ENCODE measurements around the gene CYB5B. TPM values are rescaled to one million over a fixed set of nuclear protein-coding genes. Genes with fewer than 3 reads are reported as not detected.

The CYB5B gene
- polyA plus RNA-seq, 1 of the 3 experiments (the other 2 are of a cell fraction): 64.4 TPM

DNA sequence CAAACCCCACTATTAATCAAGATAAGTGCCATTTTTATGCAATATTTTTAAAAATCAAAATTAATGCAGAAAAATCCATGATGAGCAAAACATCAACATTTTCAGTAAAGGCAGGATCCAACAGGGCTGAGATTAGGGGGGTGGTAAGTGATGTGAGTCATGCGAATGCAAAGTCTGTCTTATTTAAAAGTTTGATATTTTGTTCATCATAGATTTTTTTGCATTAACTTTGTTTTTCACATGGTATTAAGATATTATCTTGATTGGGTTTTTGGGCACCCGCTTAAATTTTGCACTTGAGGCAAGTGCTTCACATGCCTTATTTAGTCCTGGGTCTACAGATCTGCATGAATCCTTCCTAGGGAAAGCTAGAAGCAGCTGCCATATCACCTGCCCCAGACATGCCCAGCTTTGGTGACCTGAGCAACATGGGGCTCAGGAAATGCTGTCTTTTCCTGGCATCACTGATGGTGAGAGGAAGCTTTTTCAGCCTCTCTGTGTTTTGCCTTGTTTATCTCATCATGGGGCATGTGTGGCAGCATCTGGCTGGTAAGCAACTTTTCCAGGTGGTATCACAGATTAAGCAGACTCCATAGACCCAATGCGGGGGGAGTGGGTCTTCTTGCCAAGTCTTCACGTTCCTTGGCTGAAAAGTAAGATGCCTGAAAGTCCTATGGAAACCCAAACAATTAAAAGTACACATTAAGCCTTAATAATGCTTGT, 83.8 kb downstream of the CYB5B start:
- Histone ChIP-seq H2AFZ (ENCODE audit: low read depth) (no peak overlapping the region), H3K27ac (ENCODE audit: low read depth in 2 of 2, low read length in 1 of 2) (no peak overlapping the region), H3K9ac (no peak overlapping the region), H3K79me2 (ENCODE audit: insufficient read depth) (no peaks in the 10 kb centered on the region), H3F3A (replicated peaks; ENCODE audit: insufficient read depth) (no peaks in the 10 kb centered on the region), H3K27me3 (ENCODE audit: insufficient read depth) (no peaks in the 10 kb centered on the region), H4K20me1 (ENCODE audit: insufficient read depth) (no peaks in the 10 kb centered on the region), H3K4me3 (ENCODE audit: low read depth in 2 of 2, low read length in 1 of 2) (no peak overlapping the region), H3K36me3 (replicated peaks in 1 of 2; ENCODE audit: control insufficient read depth in 1 of 2, insufficient read depth in 2 of 2, low read length in 1 of 2) (no peaks in the 10 kb centered on the region), H3K4me2 (no peak overlapping the region), H3K9me2 (no peaks in the 10 kb centered on the region), H3K4me1 (ENCODE audit: control insufficient read depth in 1 of 2, insufficient read depth in 2 of 2, low read depth in 1 of 2, low read length in 1 of 2) (peaks cover 0 to 3% of the 10 kb centered on the region in 2 experiments; a peak in 1 of 4 replicates), H3K9me3 (no peaks in the 10 kb centered on the region)
- CTCF ChIA-PET: interaction anchor here (1.1 kb wide), 1 partner anchor 13 kb away, joined by 5 read pairs; no protein-coding TSS in a partner anchor
- TF ChIP-seq RFX5 (IDR thresholded peaks at IDR 0.05; ENCODE audit: low read length) (no peak), EP300 (IDR thresholded peaks at IDR 0.05; ENCODE audit: borderline replicate concordance in 1 of 2, low read depth in 1 of 2, low read length in 1 of 2) (no peak), FOSL2 (IDR thresholded peaks at IDR 0.05; ENCODE audit: borderline replicate concordance, low read depth) (no peak), ELF1 (IDR thresholded peaks at IDR 0.05) (no peak), SMC3 (IDR thresholded peaks at IDR 0.05; ENCODE audit: low read depth, low read length) (no peak), FOXJ3 (CRISPR knock-in tag; IDR thresholded peaks at IDR 0.05) (no peak), GABPA (IDR thresholded peaks at IDR 0.05; ENCODE audit: low read depth) (no peak), RAD21 (IDR thresholded peaks at IDR 0.05; ENCODE audit: low read length) (no peak), RCOR1 (IDR thresholded peaks at IDR 0.05; ENCODE audit: low read length) (no peak), MXI1 (IDR thresholded peaks at IDR 0.05; ENCODE audit: low read depth, low read length) (no peak), FOXM1 (IDR thresholded peaks at IDR 0.05; ENCODE audit: low read depth) (no peak), GATA2 (CRISPR knock-in tag; IDR thresholded peaks at IDR 0.05) (no peak), RXRA (IDR thresholded peaks at IDR 0.05; ENCODE audit: borderline replicate concordance, low read depth) (no peak), EZH2phosphoT487 (IDR thresholded peaks at IDR 0.05; ENCODE audit: borderline replicate concordance, low read depth) (no peak), MEF2A (IDR thresholded peaks at IDR 0.05; ENCODE audit: borderline replicate concordance, low read depth) (no peak)
- TF ChIP-seq, protein P1, sequence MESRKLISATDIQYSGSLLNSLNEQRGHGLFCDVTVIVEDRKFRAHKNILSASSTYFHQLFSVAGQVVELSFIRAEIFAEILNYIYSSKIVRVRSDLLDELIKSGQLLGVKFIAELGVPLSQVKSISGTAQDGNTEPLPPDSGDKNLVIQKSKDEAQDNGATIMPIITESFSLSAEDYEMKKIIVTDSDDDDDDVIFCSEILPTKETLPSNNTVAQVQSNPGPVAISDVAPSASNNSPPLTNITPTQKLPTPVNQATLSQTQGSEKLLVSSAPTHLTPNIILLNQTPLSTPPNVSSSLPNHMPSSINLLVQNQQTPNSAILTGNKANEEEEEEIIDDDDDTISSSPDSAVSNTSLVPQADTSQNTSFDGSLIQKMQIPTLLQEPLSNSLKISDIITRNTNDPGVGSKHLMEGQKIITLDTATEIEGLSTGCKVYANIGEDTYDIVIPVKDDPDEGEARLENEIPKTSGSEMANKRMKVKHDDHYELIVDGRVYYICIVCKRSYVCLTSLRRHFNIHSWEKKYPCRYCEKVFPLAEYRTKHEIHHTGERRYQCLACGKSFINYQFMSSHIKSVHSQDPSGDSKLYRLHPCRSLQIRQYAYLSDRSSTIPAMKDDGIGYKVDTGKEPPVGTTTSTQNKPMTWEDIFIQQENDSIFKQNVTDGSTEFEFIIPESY (IDR thresholded peaks at IDR 0.05; ENCODE audit: borderline replicate concordance, low read depth): no peak
- TF ChIP-seq, protein P2, sequence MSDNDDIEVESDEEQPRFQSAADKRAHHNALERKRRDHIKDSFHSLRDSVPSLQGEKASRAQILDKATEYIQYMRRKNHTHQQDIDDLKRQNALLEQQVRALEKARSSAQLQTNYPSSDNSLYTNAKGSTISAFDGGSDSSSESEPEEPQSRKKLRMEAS (IDR thresholded peaks at IDR 0.05; ENCODE audit: low read depth): no peak
- TF ChIP-seq, protein P3, sequence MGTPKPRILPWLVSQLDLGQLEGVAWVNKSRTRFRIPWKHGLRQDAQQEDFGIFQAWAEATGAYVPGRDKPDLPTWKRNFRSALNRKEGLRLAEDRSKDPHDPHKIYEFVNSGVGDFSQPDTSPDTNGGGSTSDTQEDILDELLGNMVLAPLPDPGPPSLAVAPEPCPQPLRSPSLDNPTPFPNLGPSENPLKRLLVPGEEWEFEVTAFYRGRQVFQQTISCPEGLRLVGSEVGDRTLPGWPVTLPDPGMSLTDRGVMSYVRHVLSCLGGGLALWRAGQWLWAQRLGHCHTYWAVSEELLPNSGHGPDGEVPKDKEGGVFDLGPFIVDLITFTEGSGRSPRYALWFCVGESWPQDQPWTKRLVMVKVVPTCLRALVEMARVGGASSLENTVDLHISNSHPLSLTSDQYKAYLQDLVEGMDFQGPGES (IDR thresholded peaks at IDR 0.05; ENCODE audit: low read depth, low read length): no peak
- POLR2A ChIA-PET: no interaction called here
- 69% methylated on average over 4 of the region's 4 CpGs for WGBS (ENCODE audit: low lambda C conversion rate)
- DNase-seq: no peak

Data from SK-N-SH (cell line).